EH (cell line): ENCODE data around the gene TNS1.

Experiments
- DNase-seq: peaks from one replicate; pipeline ENCODE4 v3.0.0-alpha.2; 2015; ENCODE audit warnings: low read depth

TNS1 gene

GRCh38 chr2:217849154-217849975 is 153.4 kb downstream of the TNS1 start:
- peak; percentile 71 for DNase-seq

GRCh38 chr2:217848351-217848957 is 154.3 kb downstream of the TNS1 start:
- DNase-seq: no peak

GRCh38 chr2:217847552-217848350 is 155.0 kb downstream of the TNS1 start:
- no peak for DNase-seq

- no peak for DNase-seq
Measured at GRCh38 chr2:217847115-217847514, 155.7 kb downstream of the TNS1 start.

GRCh38 chr2:217846321-217846743 is 156.5 kb downstream of the TNS1 start:
- DNase-seq: no peak

- no peak for DNase-seq
Measured at GRCh38 chr2:217845301-217845700, 157.5 kb downstream of the TNS1 start.

- no peak for DNase-seq
Measured at GRCh38 chr2:217844696-217845095, 158.1 kb downstream of the TNS1 start.

- no peak for DNase-seq
Measured at GRCh38 chr2:217843324-217843723, 159.5 kb downstream of the TNS1 start.

GRCh38 chr2:217842017-217842416 is 160.8 kb downstream of the TNS1 start:
- no peak for DNase-seq

- no peak for DNase-seq
Measured at GRCh38 chr2:217840522-217840921, 162.3 kb downstream of the TNS1 start.

GRCh38 chr2:217839750-217840107 is 163.1 kb downstream of the TNS1 start:
- DNase-seq: no peak

- DNase-seq: no peak
Measured at GRCh38 chr2:217839073-217839749, 163.6 kb downstream of the TNS1 start.

- no peak for DNase-seq
Measured at GRCh38 chr2:217838409-217838831, 164.4 kb downstream of the TNS1 start.

- no peak for DNase-seq
Measured at GRCh38 chr2:217837530-217837929, 165.3 kb downstream of the TNS1 start.

GRCh38 chr2:217836901-217837491 is 165.8 kb downstream of the TNS1 start:
- peak; percentile 69 for DNase-seq

GRCh38 chr2:217835931-217836891 is 166.6 kb downstream of the TNS1 start:
- DNase-seq: peak; percentile 91

GRCh38 chr2:217834744-217835513 is 167.9 kb downstream of the TNS1 start:
- DNase-seq: peak; percentile 50

- no peak for DNase-seq
Measured at GRCh38 chr2:217834057-217834620, 168.7 kb downstream of the TNS1 start.

GRCh38 chr2:217833439-217833838 is 169.4 kb downstream of the TNS1 start:
- DNase-seq: no peak
